ENCODE results near the gene CACNA1B.

- no peak for TF ChIP-seq CTCF (IDR thresholded peaks at IDR 0.05; ENCODE audit: low read length)
- TF ChIP-seq EZH2 (optimal IDR thresholded peaks at IDR 0.05; ENCODE audit: low read depth, low read length) = no peak
- no peak for TF ChIP-seq EZH2phosphoT487 (IDR thresholded peaks at IDR 0.05; ENCODE audit: low read length)
Measured at GRCh38 chr9:138053321-138053868, 175.8 kb downstream of the CACNA1B start.
